Testis (tissue), 2 donors: ENCODE results near the gene C16orf46.

Experiments
- CTCF ChIP-seq, 3 experiments: fragments of 450-650 bp in 2 of 3; fragments of 200-600 bp in 1 of 3; sonication (generic) in 1 of 3; IDR thresholded peaks; one replicate each; pipeline ENCODE4 v1.5.1; 2016 to 2019; ENCODE audit warnings: antibody characterized with exemption in 3 of 3, mild to moderate bottlenecking in 2 of 3, moderate library complexity in 1 of 3
- POLR2A ChIP-seq: fragments of 450-650 bp; IDR thresholded peaks from one replicate; pipeline ENCODE4 v1.6.1; 2017; ENCODE audit warnings: antibody characterized with exemption, mild to moderate bottlenecking, moderate library complexity

GRCh38 chr16:81041696-81042095 is 35.3 kb downstream of the C16orf46 start:
- TF ChIP-seq CTCF (IDR thresholded peaks at IDR 0.05) = no peak
- no peak for TF ChIP-seq POLR2A
